NCI-H748 (cell line): ENCODE measurements around the gene PPP1R14B.

Experiments used
- DNase-seq: peaks from one replicate; lab custom pipeline; 2025; ENCODE audit not compliant: unreplicated experiment; lab: John Stamatoyannopoulos, UW

PPP1R14B gene

GRCh38 chr11:64246871-64247728 is at the start of gene PPP1R14B:
Gene PPP1R14B (minus strand): TSS chr11:64246943. CDS start chr11:64246673, 270 bp downstream.
- peak; percentile 91 for DNase-seq

- DNase-seq = no peak
Measured at GRCh38 chr11:64296236-64296635, 49.5 kb upstream of the PPP1R14B start.

GRCh38 chr11:64295760-64296159 is 49.0 kb upstream of the PPP1R14B start:
- no peak for DNase-seq

GRCh38 chr11:64294774-64295173 is 48.0 kb upstream of the PPP1R14B start:
- no peak for DNase-seq

- DNase-seq = no peak
Measured at GRCh38 chr11:64292460-64293254, 45.9 kb upstream of the PPP1R14B start.

- no peak for DNase-seq
Measured at GRCh38 chr11:64291752-64292459, 45.2 kb upstream of the PPP1R14B start.

- no peak for DNase-seq
Measured at GRCh38 chr11:64291262-64291751, 44.6 kb upstream of the PPP1R14B start, which contains the start of gene KCNK4. Gene KCNK4 (plus strand): TSS chr11:64291302. CDS start chr11:64293019, 1,717 bp downstream.

GRCh38 chr11:64290352-64291261 is 43.9 kb upstream of the PPP1R14B start:
- DNase-seq = no peak

GRCh38 chr11:64289002-64289564 is 42.3 kb upstream of the PPP1R14B start:
- DNase-seq = no peak

GRCh38 chr11:64288353-64288750 is 41.6 kb upstream of the PPP1R14B start:
- DNase-seq = no peak

- DNase-seq = no peak
Measured at GRCh38 chr11:64287676-64288352, 41.1 kb upstream of the PPP1R14B start.

- no peak for DNase-seq
Measured at GRCh38 chr11:64286801-64287159, 40.0 kb upstream of the PPP1R14B start.

GRCh38 chr11:64285885-64286800 is 39.4 kb upstream of the PPP1R14B start:
- DNase-seq = peak; percentile 30

- DNase-seq = peak; percentile 91
Measured at GRCh38 chr11:64284962-64285884, 38.5 kb upstream of the PPP1R14B start, which contains the start of gene GPR137. Gene GPR137 (plus strand): TSS chr11:64285848. CDS start chr11:64286525, 677 bp downstream.

GRCh38 chr11:64284048-64284961 is 37.6 kb upstream of the PPP1R14B start, which contains the start of gene BAD:
Gene BAD (minus strand): TSS chr11:64284665. CDS start chr11:64284368, 297 bp downstream.
- peak; percentile 94 for DNase-seq

GRCh38 chr11:64283092-64283491 is 36.3 kb upstream of the PPP1R14B start:
- DNase-seq = no peak
